ENCODE results near the gene RDH12.
"Not testable (repeated sequence)": the region's sequence is repeated elsewhere in the genome, so short reads cannot be mapped to it uniquely, and the experiment has no call there.

Gene RDH12

GRCh38 chr14:67701492-67701891 lies at the start of gene RDH12:
Gene RDH12 (plus strand): TSS chr14:67701886. CDS start chr14:67722643, 20,757 bp downstream.
- not testable (repeated sequence) for DNase-seq (ENCODE audit: low read depth in 2 of 2)

- DNase-seq (ENCODE audit: low read depth in 2 of 2): no peak
Measured at GRCh38 chr14:67652189-67652588, 49.5 kb upstream of the RDH12 start.

GRCh38 chr14:67653651-67654280 lies 47.9 kb upstream of the RDH12 start:
- no peak for DNase-seq (ENCODE audit: low read depth in 2 of 2)

GRCh38 chr14:67663633-67664032 lies 38.1 kb upstream of the RDH12 start:
- DNase-seq (ENCODE audit: low read depth in 2 of 2): no peak

- no peak for DNase-seq (ENCODE audit: low read depth in 2 of 2)
Measured at GRCh38 chr14:67665868-67666267, 35.8 kb upstream of the RDH12 start.

GRCh38 chr14:67666750-67667449 lies 34.8 kb upstream of the RDH12 start:
- DNase-seq (ENCODE audit: low read depth in 2 of 2): no peak

GRCh38 chr14:67668559-67668958 lies 33.1 kb upstream of the RDH12 start:
- no peak for DNase-seq (ENCODE audit: low read depth in 2 of 2)

- no peak for DNase-seq (ENCODE audit: low read depth in 2 of 2)
Measured at GRCh38 chr14:67673451-67673850, 28.2 kb upstream of the RDH12 start.

- peak in 1 of 2 experiments; percentile 53 for DNase-seq (ENCODE audit: low read depth in 2 of 2)
Measured at GRCh38 chr14:67674139-67674479, 27.6 kb upstream of the RDH12 start.

GRCh38 chr14:67674480-67675218 lies 27.0 kb upstream of the RDH12 start, which contains the start of gene VTI1B:
Gene VTI1B (minus strand): TSS chr14:67674632. CDS start chr14:67674489, 143 bp downstream.
- peak; percentile 59 to 61 for DNase-seq (ENCODE audit: low read depth in 2 of 2)

- DNase-seq (ENCODE audit: low read depth in 2 of 2): no peak
Measured at GRCh38 chr14:67675219-67675582, 26.5 kb upstream of the RDH12 start.

- DNase-seq (ENCODE audit: low read depth in 2 of 2): no peak
Measured at GRCh38 chr14:67679006-67679405, 22.7 kb upstream of the RDH12 start.

- DNase-seq (ENCODE audit: low read depth in 2 of 2): no peak
Measured at GRCh38 chr14:67680121-67680602, 21.5 kb upstream of the RDH12 start.

- DNase-seq (ENCODE audit: low read depth in 2 of 2): no peak
Measured at GRCh38 chr14:67680941-67681340, 20.7 kb upstream of the RDH12 start.

GRCh38 chr14:67683842-67684241 lies 17.8 kb upstream of the RDH12 start:
- DNase-seq (ENCODE audit: low read depth in 2 of 2): no peak

GRCh38 chr14:67690011-67690410 lies 11.7 kb upstream of the RDH12 start:
- DNase-seq (ENCODE audit: low read depth in 2 of 2): no peak

- DNase-seq (ENCODE audit: low read depth in 2 of 2): peak; percentile 47 to 68
Measured at GRCh38 chr14:67694791-67695393, 6.8 kb upstream of the RDH12 start.

GRCh38 chr14:67695394-67695949 lies 6.2 kb upstream of the RDH12 start, which contains the start of gene RDH11:
Gene RDH11 (minus strand): TSS chr14:67695764. CDS start chr14:67695703, 61 bp downstream.
- peak; percentile 62 to 77 for DNase-seq (ENCODE audit: low read depth in 2 of 2)

GRCh38 chr14:67697006-67697405 lies 4.7 kb upstream of the RDH12 start:
- DNase-seq (ENCODE audit: low read depth in 2 of 2): no peak

GRCh38 chr14:67698179-67698578 lies 3.5 kb upstream of the RDH12 start:
- no peak for DNase-seq (ENCODE audit: low read depth in 2 of 2)

- no peak for DNase-seq (ENCODE audit: low read depth in 2 of 2)
Measured at GRCh38 chr14:67703997-67704396, 2.3 kb downstream of the RDH12 start.

Measured in stimulated activated CD4-positive, alpha-beta T cell treated with anti-CD3 and anti-CD28 coated beads, Interleukin-12 subunit alpha, Interleukin-12 subunit beta, amount 100 ng/mL, for 24 hours (primary cell).